ENCODE measurements around the gene KSR1. TPM values are rescaled to one million over a fixed set of nuclear protein-coding genes. Genes with fewer than 3 reads are reported as not detected.

The KSR1 gene
- total RNA-seq, 1 donor from 2014 or later: 90.2 TPM

GRCh38 chr17:27585153-27585681 is 129.0 kb downstream of the KSR1 start:
- FAIRE-seq (no peak), DNase-seq (ENCODE audit: low read depth) (no peak)
- Histone ChIP-seq H3K27me3 (ENCODE audit: insufficient read depth, low read length) (no peaks in the 10 kb centered on the region), H3K4me1 (ENCODE audit: insufficient read depth, low read length) (peaks cover 19% of the 10 kb centered on the region), H4K20me1 (ENCODE audit: insufficient read depth, low read length) (peaks cover 8% of the 10 kb centered on the region), H3K4me3 (ENCODE audit: insufficient read depth, low read depth, low read length) (no peak overlapping the region), H3K4me2 (ENCODE audit: low read length) (peak overlapping the region; percentile 64), H3K36me3 (ENCODE audit: insufficient read depth, low read length) (peaks cover 14% of the 10 kb centered on the region), H3K79me2 (ENCODE audit: insufficient read depth, low read length) (peaks cover 11% of the 10 kb centered on the region), H2AFZ (ENCODE audit: low read depth, low read length) (no peak overlapping the region), H3K27ac (ENCODE audit: low read depth, low read length) (no peak overlapping the region), H3K9ac (ENCODE audit: low read length) (peak overlapping the region; percentile 48), H3K9me3 (ENCODE audit: insufficient read depth, low read depth, low read length) (no peaks in the 10 kb centered on the region)
- Mint-ChIP-seq H3K4me3 (ENCODE audit: unreplicated experiment) (no peak overlapping the region), H3K27me3 (ENCODE audit: low read depth, unreplicated experiment) (no peaks in the 10 kb centered on the region), H3K27ac (ENCODE audit: unreplicated experiment) (peak overlapping the region; percentile 98), H3K9me3 (ENCODE audit: unreplicated experiment) (no peaks in the 10 kb centered on the region), H3K36me3 (ENCODE audit: low read depth, unreplicated experiment) (peaks cover 47% of the 10 kb centered on the region), H3K4me1 (ENCODE audit: low read depth, unreplicated experiment) (peaks cover 43% of the 10 kb centered on the region)
- TF ChIP-seq CTCF (IDR thresholded peaks at IDR 0.05; ENCODE audit: insufficient read depth, low read depth, low read length) (no peak), EZH2 (IDR thresholded peaks at IDR 0.05; ENCODE audit: insufficient read depth, low read length) (no peak)

GRCh38 chr17:27585792-27586191 is 129.5 kb downstream of the KSR1 start:
- H3K9ac ChIP-seq (ENCODE audit: low read length): peak overlapping the region; percentile 48

More at GRCh38 chr17:27585792-27586191, 129.5 kb downstream of the KSR1 start:
- H3K9me3 ChIP-seq (ENCODE audit: insufficient read depth, low read depth, low read length): no peaks in the 10 kb centered on the region
- FAIRE-seq: no peak
- H3K36me3 Mint-ChIP-seq (ENCODE audit: low read depth, unreplicated experiment): peaks cover 49% of the 10 kb centered on the region
- no peak overlapping the region for H3K4me3 Mint-ChIP-seq (ENCODE audit: unreplicated experiment)
- H2AFZ ChIP-seq (ENCODE audit: low read depth, low read length): no peak overlapping the region
- H3K9me3 Mint-ChIP-seq (ENCODE audit: unreplicated experiment): no peaks in the 10 kb centered on the region
- H3K4me1 ChIP-seq (ENCODE audit: insufficient read depth, low read length): peaks cover 19% of the 10 kb centered on the region
- no peak overlapping the region for H3K4me3 ChIP-seq (ENCODE audit: insufficient read depth, low read depth, low read length)
- TF ChIP-seq EZH2 (IDR thresholded peaks at IDR 0.05; ENCODE audit: insufficient read depth, low read length) (no peak), CTCF (IDR thresholded peaks at IDR 0.05; ENCODE audit: insufficient read depth, low read depth, low read length) (no peak)
- peaks cover 39% of the 10 kb centered on the region for H3K4me1 Mint-ChIP-seq (ENCODE audit: low read depth, unreplicated experiment)
- H3K27ac ChIP-seq (ENCODE audit: low read depth, low read length): peak overlapping the region; percentile 92
- H3K36me3 ChIP-seq (ENCODE audit: insufficient read depth, low read length): peaks cover 16% of the 10 kb centered on the region
- no peak for DNase-seq (ENCODE audit: low read depth)
- H3K27ac Mint-ChIP-seq (ENCODE audit: unreplicated experiment): peak overlapping the region; percentile 98
- H3K27me3 ChIP-seq (ENCODE audit: insufficient read depth, low read length): no peaks in the 10 kb centered on the region
- no peaks in the 10 kb centered on the region for H3K27me3 Mint-ChIP-seq (ENCODE audit: low read depth, unreplicated experiment)
- peak overlapping the region; percentile 64 for H3K4me2 ChIP-seq (ENCODE audit: low read length)
- H3K79me2 ChIP-seq (ENCODE audit: insufficient read depth, low read length): peaks cover 8% of the 10 kb centered on the region
- H4K20me1 ChIP-seq (ENCODE audit: insufficient read depth, low read length): peaks cover 5% of the 10 kb centered on the region
